HG03064 (cell line): ENCODE measurements around the gene PPFIBP1.
"Not testable (repeated sequence)": the region's sequence is repeated elsewhere in the genome, so short reads cannot be mapped to it uniquely, and the experiment has no call there.

Experiments
- ATAC-seq: cut with Tn5 transposase; IDR thresholded peaks from one replicate; pipeline ENCODE4 v1.9.1; 2021; ENCODE audit warnings: low read depth; ENCODE audit not compliant: unreplicated experiment

PPFIBP1 gene

DNA sequence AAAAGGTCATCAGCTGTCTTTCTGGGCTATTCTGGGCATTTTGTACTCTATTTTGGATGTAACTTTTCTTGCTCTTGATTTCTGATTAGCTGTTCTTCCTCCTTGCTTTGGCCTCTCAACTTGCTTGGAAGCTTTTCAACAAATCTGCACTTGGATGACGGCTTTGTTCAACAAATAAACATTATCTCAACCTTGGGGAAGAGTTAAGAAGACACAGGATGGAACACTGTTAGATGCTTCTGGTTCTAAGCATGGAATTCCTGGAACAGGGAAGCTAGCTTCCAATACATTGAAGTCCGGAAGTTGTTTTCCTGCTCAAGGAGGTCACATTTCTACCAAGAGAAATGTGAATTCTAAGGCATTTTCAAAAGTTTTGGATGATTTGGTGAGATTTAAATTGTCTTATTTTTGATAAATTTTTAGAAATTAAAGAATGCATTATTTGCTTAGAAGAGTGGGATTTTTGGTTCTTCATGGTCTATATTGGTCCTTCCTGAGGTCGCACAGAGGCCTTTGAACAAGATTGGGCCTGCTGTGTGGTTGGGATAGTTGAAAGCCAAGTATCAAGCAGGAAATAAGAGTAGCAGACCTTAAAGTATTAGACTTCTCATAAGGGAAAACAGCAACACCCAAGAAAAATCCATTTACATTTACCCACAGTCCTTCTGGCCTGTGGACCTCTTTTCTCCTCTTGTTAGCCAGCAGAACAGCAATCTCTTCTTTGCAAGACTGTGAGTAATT lies 59.2 kb downstream of the PPFIBP1 start:
- no peak for ATAC-seq

- no peak for ATAC-seq
Measured at GRCh38 chr12:27583981-27584380, 60.0 kb downstream of the PPFIBP1 start.

- ATAC-seq: no peak
Measured at GRCh38 chr12:27585739-27586265, 61.8 kb downstream of the PPFIBP1 start.

DNA sequence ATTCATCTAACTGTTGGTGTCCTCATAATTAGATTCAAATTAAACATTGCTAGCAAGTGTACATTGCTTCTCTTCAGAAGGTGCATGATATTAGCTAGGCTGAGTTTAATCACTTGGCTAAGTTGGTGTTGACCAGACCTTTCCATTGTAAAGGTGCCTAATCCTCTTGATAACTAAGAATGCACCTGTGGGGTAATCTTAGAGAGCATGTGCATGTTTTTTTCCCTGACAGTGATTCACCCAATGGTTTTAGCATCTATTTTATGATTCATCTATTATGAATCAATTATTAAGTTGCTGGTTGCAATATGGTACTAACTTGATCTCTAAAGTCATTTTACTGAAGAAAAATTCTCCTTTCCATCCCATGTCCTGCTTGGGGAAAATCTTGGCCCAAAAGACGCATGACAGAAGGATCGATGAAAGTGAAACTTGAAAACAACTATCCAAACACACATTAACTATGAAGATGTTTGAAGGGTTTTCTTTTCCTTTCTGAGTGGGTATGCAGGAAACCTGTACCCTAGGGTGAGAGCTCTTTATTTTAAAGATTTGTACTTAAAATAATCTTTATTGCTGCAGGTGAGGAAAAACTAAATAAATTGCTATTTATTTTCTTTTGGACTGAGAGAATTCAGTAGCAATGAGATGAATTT lies 64.2 kb downstream of the PPFIBP1 start:
- not testable (repeated sequence) for ATAC-seq

GRCh38 chr12:27588776-27589175 lies 64.8 kb downstream of the PPFIBP1 start:
- no peak for ATAC-seq

DNA sequence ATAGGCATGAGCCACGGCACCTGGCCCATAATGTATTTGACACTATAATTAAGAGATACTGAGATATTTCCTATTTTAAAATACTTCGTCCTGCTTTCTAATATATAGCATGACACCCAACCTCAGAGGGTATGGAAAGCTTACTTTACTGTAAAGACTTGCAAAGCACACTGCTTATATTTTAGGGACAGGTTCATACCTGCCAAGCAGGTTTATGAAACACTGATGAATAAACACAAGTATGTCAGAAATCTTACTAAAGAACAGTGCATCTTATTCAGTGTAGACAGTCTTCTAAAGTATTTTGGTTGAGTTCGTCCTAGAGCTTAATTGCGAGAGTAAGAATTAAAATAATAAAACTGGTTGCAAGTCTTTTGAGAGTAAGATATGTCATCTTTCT lies 65.4 kb downstream of the PPFIBP1 start:
- no peak for ATAC-seq

- not testable (repeated sequence) for ATAC-seq
Measured at GRCh38 chr12:27591698-27592097, 67.7 kb downstream of the PPFIBP1 start.

DNA sequence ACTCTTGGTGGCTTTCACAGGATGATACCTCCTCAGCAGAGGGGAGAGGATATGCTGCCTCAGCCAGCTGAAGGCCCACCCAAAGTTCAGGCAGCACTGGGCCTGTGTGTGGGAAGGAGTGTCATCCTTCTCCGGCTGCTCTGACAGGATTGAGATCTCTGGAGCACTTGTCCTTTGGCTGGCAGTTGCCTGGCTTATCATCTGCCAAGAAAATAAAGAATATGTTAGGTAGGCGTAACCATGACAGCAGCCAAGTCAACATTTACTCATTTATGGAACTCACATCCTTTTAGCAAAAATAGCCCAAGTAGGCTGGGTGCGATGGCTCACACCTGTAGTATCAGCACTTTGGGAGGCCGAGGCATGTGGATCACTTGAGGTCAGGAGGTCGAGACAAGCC lies 68.5 kb downstream of the PPFIBP1 start:
- ATAC-seq: no peak

DNA sequence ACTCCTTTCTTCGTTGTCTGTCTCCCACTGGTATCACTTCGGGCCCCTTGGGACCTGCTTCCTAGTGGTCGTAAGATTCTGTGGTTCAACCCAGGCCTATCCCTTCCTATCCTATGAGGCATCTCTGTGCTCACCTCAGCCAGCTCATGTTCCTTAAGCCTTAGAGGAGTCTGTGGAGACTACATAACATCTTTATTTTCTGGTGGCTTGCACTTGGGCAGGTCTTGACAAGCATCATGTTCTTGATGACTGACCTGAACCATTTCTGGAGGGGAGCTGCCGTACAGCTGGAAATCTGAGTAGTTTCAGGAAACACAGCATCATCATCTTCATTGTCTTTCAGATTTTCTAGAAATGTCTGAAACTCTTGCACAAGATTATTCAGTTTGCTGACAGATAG lies 69.3 kb downstream of the PPFIBP1 start:
- no peak for ATAC-seq

GRCh38 chr12:27595231-27595642 lies 71.2 kb downstream of the PPFIBP1 start:
- no peak for ATAC-seq

DNA sequence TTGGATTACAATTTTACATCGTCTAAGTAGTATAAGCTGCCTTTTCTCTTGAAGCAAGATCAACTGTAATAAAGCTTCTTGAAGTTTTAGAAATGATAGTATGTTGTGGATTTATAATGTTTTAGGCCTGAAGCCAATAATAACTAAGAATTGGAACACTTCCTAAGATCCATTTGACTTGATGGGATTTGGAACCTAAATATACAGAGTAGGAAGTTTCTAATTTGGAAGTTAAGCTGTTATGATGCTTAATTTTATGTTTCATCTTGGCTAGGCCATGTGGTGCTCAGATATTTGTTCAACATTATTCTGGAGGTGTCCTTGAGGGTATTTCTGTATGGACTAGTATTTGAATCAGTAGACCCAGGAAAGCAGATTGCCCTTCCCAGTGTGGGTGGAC lies 74.9 kb downstream of the PPFIBP1 start:
- not testable (repeated sequence) for ATAC-seq

DNA sequence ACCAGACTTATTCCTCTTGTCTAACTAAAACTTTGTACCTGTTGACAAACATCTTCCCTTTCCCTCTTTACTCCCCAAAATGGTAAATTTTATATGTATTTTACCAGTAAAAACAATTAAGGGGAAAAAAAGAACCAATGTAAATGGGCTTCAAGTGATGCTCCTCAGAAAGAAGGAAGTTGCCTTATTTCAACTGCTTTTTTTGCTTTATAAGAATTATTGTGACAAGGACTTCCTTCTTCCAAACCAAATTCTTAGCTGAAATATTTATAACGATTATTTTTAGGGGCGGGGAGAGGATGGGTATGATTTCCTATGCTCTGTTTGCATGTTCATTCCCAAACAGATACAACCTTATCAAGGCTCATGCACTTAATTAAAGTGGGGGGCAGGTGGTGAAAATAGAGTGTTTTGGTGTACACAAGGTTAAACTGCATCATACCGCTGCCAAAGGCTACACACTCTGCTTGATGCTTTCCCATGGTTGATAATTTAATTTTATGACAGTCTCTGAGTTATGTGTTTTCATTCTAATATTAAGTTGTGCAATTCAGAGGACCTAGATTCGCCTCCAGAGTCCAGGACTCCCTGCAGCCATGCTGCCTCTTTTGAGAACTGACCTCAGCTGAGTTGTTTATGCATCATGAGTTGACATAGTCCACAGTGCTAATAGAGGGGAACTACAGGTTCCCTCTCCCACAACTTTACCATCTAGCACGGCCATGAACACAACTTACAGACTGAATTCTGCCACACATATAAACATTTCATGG lies 77.2 kb downstream of the PPFIBP1 start:
- not testable (repeated sequence) for ATAC-seq

DNA sequence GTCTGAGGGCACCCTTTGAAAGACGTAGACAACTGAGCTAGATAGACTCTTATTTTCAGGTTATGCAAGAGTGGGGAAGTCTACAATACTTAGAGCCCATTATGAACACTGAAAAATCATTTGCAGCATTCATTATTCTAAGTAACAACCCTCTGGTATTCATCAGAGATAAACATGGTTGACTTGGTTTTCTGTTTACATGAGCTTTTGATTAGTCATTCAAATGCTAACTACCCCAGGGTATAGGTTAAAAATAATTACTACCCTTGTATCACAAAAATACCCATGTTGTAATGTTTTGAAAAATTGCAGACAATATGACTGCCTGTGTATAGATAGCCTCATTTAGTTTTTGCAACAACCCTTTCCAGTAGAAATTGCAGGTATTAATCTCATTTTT lies 78.5 kb downstream of the PPFIBP1 start:
- ATAC-seq: no peak

- no peak for ATAC-seq
Measured at GRCh38 chr12:27604431-27604830, 80.4 kb downstream of the PPFIBP1 start.

DNA sequence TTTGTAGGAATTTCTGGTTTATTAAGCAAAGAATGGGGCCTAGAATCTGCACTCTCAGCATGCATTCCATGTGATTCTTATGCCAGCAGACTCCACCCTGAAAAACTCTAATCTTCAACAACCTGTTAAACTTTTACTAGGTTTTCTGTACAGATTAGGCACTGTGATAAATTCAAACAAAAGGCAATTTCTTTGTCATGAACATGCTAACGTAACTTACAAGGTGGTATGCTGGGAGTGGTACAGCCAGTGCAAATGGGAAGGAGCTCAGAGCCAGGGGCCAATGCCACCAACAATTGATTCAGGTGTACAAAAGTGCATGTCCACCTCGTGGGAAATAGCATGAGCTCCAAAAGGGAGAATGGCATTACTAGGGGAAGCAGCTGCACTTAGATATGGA lies 83.0 kb downstream of the PPFIBP1 start:
- ATAC-seq: no peak

- ATAC-seq: no peak
Measured at GRCh38 chr12:27607591-27607990, 83.6 kb downstream of the PPFIBP1 start.

DNA sequence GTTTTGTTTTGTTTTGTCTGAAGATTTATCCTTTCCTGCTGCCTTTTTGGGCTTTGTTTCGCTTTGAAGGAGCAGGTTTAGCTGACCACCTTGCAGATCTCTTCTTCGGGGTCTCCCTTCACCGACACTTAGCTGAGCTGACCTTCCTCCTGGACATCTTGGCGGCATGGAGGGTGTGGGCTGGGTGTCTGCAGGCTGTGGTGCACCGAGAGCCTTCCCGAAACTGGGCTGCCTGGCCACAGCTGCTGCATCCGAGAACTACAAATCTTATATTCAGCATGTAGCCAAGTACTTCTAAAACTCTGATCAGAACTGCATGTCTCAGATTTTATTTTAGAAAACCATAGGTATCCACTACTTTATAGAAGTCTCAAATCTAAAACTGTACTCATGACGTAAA lies 84.9 kb downstream of the PPFIBP1 start:
- ATAC-seq: no peak

DNA sequence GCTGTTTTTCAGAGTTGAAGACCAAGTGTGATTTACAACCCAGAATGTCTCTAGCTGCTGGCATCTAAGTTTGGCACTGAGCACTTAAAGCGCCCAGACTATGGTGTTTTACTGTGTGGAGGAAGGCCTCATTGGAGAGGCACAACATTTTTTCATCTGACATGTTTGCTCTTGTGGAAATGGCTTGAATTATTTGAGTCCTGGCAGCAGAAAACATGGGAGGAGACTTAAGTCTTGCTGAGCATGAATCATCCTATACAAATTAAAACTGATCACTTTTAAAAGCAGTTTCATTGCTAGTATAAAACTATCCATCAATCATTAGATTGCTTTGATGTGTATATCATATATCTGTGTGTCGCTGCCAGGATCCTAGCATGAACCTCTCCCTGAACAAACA lies 86.4 kb downstream of the PPFIBP1 start:
- no peak for ATAC-seq

- no peak for ATAC-seq
Measured at GRCh38 chr12:27614386-27614785, 90.4 kb downstream of the PPFIBP1 start.

- no peak for ATAC-seq
Measured at GRCh38 chr12:27614866-27615265, 90.9 kb downstream of the PPFIBP1 start.

GRCh38 chr12:27615331-27615891 lies 91.4 kb downstream of the PPFIBP1 start:
- ATAC-seq: no peak
